NCI-H748 (cell line): ENCODE data around the gene KISS1.

Experiments used
- DNase-seq: peaks from one replicate; lab custom pipeline; 2025; ENCODE audit not compliant: unreplicated experiment; lab: John Stamatoyannopoulos, UW

The KISS1 gene

GRCh38 chr1:204192589-204193352 lies 3.5 kb downstream of the KISS1 start:
- no peak for DNase-seq

DNA sequence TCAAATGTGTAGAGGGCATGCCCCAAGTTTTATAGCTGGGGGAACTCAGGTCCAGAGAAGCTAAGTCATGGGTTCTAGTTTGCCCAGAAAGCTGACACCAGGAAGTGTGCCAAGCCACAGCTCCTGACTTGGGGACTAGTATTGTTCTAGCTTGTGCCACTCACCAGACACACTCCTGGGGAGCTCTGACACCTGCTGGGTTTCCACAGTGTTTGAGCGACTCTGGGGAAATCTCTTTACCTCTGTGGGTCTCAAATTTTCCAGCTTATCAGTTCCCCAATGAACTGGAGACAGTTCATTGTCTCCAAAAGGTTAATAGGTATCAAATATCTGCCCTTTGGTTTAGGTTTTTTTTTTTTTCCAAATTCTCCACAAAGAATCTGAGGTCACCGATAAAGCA lies 4.2 kb downstream of the KISS1 start:
- no peak for DNase-seq

DNA sequence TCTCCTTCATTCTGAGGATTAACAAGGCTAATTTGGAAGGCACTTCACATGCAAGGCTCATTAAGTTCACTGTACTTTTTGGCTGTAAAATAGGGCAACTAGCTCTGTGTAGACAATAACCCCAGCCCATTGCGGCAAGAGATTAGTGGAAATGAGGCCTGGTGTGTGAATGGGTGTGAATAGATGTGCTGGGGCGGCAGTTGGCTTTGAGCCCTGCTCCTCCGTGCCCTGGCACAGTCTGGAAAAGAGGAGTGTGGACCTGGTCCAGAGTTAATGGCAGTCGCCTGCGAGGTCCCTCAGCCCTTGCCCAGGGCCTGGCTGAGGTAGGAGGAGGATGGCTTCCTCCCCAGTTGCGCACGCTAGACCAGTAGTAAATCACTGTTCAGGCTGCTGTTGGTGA lies 4.8 kb downstream of the KISS1 start:
- DNase-seq = no peak

- DNase-seq = no peak
Observed at GRCh38 chr1:204190212-204191211, 5.8 kb downstream of the KISS1 start.

DNA sequence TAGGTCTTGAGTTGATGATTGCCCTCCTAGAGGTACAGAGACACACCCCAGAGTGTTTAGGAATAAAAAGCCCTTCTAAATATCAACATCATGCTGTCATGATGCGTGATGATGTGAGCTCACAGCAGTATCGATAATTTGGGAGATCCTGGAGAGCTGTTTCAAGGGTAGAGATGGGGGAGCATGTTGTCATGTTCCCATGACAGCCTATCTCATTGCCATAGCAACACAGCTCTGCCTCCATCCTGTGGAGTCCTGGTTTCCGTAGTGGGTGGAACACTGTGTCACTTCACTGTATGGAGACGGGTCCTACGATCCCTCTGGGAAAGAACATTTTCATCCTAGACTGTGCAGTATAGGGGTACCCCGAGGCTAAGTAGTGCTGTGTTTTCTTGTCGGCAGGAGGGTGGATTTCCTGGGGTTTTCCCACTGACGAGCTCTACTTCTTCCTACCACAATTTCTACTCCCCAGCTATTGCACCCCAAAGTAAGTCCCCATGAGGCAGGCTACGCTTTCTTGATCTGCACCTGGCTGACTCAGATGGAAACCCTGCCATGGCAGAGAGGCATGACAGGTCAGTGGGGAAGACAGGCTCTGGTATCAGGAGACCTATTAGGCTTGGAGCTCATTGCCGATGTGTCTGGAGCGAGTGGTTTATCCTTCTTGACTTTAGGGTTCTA lies 7.2 kb downstream of the KISS1 start:
- DNase-seq = peak; percentile 67

DNA sequence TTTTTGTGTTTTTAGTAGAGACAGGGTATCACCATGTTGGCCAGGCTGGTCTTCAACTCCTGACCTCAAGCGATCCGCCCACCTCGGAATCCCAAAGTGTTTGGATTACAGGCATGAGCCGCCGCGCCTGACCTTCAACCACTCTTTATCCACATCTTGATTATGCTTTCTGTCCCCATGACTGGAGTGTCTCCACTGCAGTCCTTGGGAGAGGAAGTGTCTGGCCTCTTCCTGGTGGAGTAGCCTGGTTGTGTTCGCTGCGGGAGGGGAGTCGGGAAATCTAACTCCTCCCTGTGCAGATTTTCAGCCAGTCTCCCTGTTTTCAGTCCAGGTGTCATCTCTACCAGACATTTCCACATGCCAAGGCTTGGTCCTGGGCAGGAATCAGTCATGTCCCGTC lies 9.7 kb downstream of the KISS1 start:
- DNase-seq = no peak

DNA sequence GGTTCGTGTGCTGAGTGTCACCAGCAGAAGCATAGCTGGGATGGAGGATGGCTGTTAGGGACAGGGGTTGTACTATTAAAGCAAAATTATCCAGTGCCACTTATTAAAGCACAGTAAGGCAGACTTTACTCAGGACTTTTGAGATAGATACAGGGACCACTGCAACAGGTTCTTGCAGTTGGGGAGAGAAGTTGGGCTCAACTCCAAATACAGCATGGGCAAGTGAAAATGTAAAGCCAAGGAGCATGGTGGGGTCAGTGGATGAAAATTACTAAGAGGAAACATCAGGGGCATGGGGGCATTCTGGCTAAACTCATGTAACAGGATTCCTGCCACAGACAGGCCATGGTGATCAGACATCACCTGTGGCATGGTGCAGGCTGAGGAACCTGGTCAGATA lies 15.2 kb downstream of the KISS1 start:
- no peak for DNase-seq

DNA sequence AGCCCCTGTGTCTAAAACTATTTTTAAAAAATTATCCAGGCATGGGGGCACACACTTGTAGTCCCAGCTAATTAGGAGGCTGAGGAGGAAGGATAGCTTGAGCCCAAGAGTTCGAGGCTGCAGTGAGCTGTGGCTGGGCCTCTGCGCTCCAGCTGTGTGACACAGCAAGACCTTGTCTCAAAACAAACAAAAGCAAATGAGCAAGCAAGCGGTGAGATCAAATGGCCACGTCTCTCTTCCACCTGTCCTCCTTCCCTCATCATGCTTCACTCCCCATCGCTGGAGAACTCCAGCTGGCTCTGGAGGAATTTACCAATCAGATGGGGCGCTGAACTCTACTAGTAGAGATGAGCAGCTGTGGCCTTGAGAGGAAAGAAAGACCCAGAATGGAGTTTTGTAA lies 16.2 kb downstream of the KISS1 start:
- DNase-seq = peak; percentile 5

- DNase-seq = no peak
Observed at GRCh38 chr1:204178487-204179281, 17.6 kb downstream of the KISS1 start.

DNA sequence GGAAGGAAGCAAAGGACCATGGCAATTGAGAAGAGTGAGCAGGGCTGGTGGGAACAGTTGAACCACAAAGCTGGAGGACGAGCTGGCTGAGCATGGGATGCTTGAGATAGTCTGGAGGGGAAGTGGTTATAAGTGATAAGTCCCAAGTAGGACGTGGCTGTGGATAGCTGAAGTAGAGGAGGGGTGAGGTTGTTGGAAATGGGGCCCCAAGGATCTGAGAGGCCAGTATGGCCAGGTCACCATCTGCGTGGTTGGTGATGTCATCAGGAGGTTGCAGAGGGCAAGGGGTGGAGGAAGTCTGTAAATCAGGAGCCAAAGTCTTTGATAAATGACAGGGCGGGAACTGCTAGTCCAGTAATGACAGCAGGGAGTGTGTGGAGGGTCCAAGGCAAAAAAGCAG lies 19.2 kb downstream of the KISS1 start:
- DNase-seq = no peak

DNA sequence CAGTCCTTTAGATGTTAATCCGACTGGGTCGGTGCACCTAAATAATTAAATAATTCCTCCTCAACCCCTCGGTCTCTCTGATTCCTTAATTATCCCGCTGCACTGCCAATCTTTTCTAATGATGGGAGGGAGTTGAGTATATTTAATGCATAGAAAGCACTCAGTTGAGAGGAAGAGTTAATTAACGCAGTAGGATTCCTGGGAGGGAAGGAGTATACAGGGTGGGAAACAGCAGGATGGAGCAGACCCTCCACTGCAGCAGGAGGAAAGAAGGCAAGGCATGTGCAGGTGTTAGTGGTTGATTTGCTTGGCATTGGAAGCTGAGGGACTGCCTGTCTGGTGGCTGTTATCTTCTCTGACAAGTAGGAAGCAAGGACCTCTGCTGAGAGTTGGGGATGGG lies 20.2 kb downstream of the KISS1 start:
- peak; percentile 21 for DNase-seq

DNA sequence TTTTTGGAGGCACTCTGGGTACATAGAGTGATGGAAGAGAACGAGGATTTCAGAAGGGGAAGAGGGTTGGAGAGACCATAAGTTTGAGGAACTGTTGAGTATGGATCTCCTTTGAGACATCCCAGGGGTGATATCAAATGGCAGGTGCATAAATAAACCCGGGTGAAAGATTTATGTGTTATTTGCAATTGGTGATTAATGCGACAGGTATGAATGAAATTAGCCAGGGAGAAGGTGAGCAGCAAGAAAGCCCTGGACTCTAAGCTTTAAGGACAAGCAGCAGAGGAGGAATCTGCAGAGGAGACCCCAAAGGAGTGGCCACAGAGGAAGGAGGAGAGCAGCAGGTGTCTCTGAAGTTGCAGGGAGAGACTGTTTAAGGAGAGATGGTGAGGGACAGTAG lies 21.3 kb downstream of the KISS1 start:
- DNase-seq = no peak

- no peak for DNase-seq
Observed at GRCh38 chr1:204172404-204173029, 23.8 kb downstream of the KISS1 start.

DNA sequence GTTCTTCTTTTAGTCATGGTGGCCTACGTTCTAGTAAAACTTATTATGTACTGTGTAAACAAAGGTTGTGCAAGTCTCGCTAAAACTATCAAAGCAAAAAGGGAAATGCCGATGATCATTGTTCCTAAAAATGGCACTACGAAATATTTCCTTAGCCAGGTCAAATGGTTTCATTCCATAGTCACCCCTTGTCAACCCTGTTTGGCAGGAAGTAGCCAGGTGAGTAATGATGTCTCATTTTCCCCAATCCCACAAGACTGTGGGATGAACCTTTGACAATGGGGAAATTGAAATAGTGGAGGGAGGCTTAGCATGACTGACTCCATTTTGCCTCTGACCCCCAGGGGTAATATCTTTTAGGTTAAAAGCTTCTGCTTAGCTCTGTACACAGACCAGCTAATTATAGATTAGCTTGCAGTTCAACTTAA lies 24.5 kb downstream of the KISS1 start:
- DNase-seq = no peak

DNA sequence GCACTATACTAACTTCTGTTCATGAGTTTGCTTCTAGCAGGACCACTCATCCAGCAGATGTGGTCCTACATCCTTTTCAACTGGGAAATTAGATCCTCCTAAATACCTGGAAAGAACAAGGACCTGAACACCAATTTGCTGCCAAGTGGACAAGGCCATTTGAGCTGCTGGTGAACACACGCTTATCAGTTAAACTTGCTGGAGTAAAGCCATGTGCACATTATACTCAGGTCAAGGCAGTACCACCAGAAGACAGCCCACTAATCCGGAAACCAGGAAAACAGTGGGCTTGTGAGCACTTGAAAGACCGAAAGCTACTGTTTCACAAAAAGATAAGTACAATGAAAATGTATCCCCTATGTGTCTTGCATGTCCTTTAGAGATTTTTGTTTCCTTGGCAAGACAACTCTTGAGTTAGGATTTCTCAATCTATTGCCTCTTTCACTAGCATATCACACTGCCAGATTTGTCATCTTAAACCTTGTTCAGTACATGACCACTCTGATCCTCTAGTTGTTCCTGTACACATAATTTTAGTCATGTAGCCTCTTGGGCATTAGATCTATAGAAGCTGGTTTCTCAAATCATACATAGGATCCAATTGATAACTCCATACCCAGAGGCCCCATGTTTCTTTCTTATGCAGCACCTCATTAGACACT lies 25.7 kb downstream of the KISS1 start:
- DNase-seq = no peak

DNA sequence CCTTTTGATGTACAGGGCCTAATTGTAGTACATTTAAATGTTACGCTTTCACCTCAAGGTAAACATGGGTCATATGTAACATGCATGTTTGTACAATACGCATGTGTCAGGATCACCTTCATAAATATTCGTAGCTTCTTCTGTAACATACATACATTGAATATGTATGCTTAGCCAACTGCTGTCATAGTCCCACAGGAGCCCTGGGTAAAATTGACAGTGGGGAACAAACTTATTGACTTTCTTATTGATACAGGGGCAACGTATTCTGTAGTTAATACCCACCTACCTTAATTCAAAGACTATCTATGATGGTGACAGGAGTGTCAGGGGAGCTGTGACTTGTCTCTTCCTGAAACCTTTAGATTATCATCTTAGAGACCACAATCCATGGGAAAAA lies 26.4 kb downstream of the KISS1 start:
- no peak for DNase-seq

- no peak for DNase-seq
Observed at GRCh38 chr1:204167730-204168129, 28.6 kb downstream of the KISS1 start.

GRCh38 chr1:204166219-204166618 lies 30.1 kb downstream of the KISS1 start, which contains the start of gene REN:
TSS of gene REN (minus strand) at chr1:204166337. CDS start at chr1:204166293, 44 bp downstream.
- no peak for DNase-seq

GRCh38 chr1:204162494-204163074 lies 33.7 kb downstream of the KISS1 start:
- peak; percentile 72 for DNase-seq
